ENCODE results near the gene PAPOLA.

Gene PAPOLA

GRCh38 chr14:96587823-96588385, 85.7 kb downstream of the PAPOLA start:
- no peak for DNase-seq

GRCh38 chr14:96588410-96589257, 86.5 kb downstream of the PAPOLA start:
- DNase-seq, result no peak

- no peak for DNase-seq
Observed at GRCh38 chr14:96589577-96589976, 87.4 kb downstream of the PAPOLA start.

- no peak for DNase-seq
Observed at GRCh38 chr14:96590190-96590864, 88.1 kb downstream of the PAPOLA start.

- DNase-seq, result peak; percentile 49
Observed at GRCh38 chr14:96592591-96593386, 90.6 kb downstream of the PAPOLA start.

- no peak for DNase-seq
Observed at GRCh38 chr14:96594961-96595360, 92.8 kb downstream of the PAPOLA start.

- no peak for DNase-seq
Observed at GRCh38 chr14:96597680-96598079, 95.5 kb downstream of the PAPOLA start.

GRCh38 chr14:96598332-96598928, 96.2 kb downstream of the PAPOLA start:
- no peak for DNase-seq

- DNase-seq, result no peak
Observed at GRCh38 chr14:96599076-96599475, 96.9 kb downstream of the PAPOLA start.

- no peak for DNase-seq
Observed at GRCh38 chr14:96602186-96602585, 100.0 kb downstream of the PAPOLA start.

- no peak for DNase-seq
Observed at GRCh38 chr14:96603350-96604255, 101.4 kb downstream of the PAPOLA start.

GRCh38 chr14:96614481-96614881, 112.3 kb downstream of the PAPOLA start:
- no peak for DNase-seq

- DNase-seq, result no peak
Observed at GRCh38 chr14:96616161-96616721, 114.1 kb downstream of the PAPOLA start.

All from left hindlimb (tissue), 1 donor.